BE2C (cell line): ENCODE measurements around the gene ANKRD11.
"Not testable (repeated sequence)": the region's sequence is repeated elsewhere in the genome, so short reads cannot be mapped to it uniquely, and the experiment has no call there.

ENCODE experiments used
- DNase-seq: peaks from one replicate; pipeline ENCODE4 v3.0.0-alpha.2; 2020
- H3K27me3 ChIP-seq: fragments of 250-450 bp; sonication (Bioruptor Pico); 2 replicates; pipeline ENCODE4 v1.5.1; 2020; ENCODE audit warnings: mild to moderate bottlenecking
- H3K36me3 ChIP-seq: fragments of 250-450 bp; sonication (Bioruptor Pico); 2 replicates; pipeline ENCODE4 v1.5.1; 2020; ENCODE audit warnings: mild to moderate bottlenecking
- H3K4me1 ChIP-seq: fragments of 250-450 bp; sonication (Bioruptor Pico); 2 replicates; pipeline ENCODE4 v1.5.1; 2020
- H3K4me3 ChIP-seq: 2 replicates; pipeline ENCODE4 v1.5.1; 2011; ENCODE audit warnings: low read depth, low read length
- H3K9me3 ChIP-seq: fragments of 250-450 bp; sonication (Bioruptor Pico); 2 replicates; pipeline ENCODE4 v1.5.1; 2020
- CTCF ChIP-seq: IDR thresholded peaks from 2 replicates; pipeline ENCODE4 v1.5.1; 2012; ENCODE audit warnings: mild to moderate bottlenecking, low read depth, low read length

ANKRD11 gene

DNA sequence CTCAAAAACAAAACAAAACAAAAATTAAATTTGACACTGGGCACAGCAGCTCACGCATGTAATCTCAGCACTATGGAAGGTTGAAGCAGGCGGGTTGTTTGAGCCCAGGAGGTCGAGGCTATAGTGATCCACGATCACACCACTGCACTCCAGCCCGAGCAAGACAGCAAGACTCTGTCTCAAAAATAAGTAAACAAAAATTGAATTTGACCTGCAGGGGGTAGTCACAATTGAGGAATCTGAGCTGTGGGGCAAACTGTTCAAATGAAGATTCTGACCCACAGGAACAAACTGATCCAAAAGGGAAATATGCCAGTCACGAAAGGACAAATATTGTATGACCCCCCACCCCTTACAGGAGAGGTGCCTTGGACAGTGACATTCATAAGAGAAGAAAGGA is 29.8 kb downstream of the ANKRD11 start:
- no peak for TF ChIP-seq CTCF
- no peak for DNase-seq
- Histone ChIP-seq H3K27me3 (no peaks in the 10 kb centered on the region), H3K9me3 (no peaks in the 10 kb centered on the region), H3K36me3 (peaks cover 7% of the 10 kb centered on the region; the same call in 1 of the 2 replicates), H3K4me1 (no peaks in the 10 kb centered on the region), H3K4me3 (no peak overlapping the region)

DNA sequence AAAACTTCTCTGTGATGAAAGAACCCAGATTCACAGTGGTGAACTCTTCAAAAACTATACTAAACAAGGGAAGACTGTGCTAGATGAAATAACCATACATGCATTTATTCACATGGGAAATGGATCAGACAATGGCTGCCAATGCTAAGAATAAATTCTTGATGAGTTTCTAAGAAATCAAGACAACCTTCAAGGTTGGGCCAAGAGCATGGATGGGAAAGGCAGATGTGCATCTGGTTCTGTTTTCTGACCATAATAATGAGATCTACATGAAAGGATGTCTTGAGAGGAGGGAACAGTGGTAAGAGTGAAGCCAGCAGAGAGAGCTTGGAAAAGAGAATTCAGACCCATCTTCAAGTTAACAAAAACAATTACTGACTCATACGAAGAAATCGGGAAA is 31.4 kb downstream of the ANKRD11 start:
- peaks cover under 1% of the 10 kb centered on the region; the same call in 1 of the 2 replicates for H3K4me1 ChIP-seq
- no peak overlapping the region for H3K4me3 ChIP-seq
- no peaks in the 10 kb centered on the region for H3K27me3 ChIP-seq
- H3K36me3 ChIP-seq: peaks cover 5% of the 10 kb centered on the region; the same call in 1 of the 2 replicates
- no peaks in the 10 kb centered on the region for H3K9me3 ChIP-seq
- DNase-seq: no peak
- no peak for TF ChIP-seq CTCF

- H3K36me3 ChIP-seq: peaks cover 2% of the 10 kb centered on the region; the same call in 1 of the 2 replicates
- DNase-seq: no peak
- no peaks in the 10 kb centered on the region for H3K27me3 ChIP-seq
- no peak overlapping the region for H3K4me3 ChIP-seq
- no peaks in the 10 kb centered on the region for H3K9me3 ChIP-seq
- peaks cover 3% of the 10 kb centered on the region; the same call in 1 of the 2 replicates for H3K4me1 ChIP-seq
- TF ChIP-seq CTCF: no peak
These were observed 31.8 kb downstream of the ANKRD11 start for GRCh38 chr16:89458551-89458950.

- no peak overlapping the region for H3K4me3 ChIP-seq
- H3K4me1 ChIP-seq: peaks cover 5% of the 10 kb centered on the region; the same call in 1 of the 2 replicates
- H3K9me3 ChIP-seq: no peaks in the 10 kb centered on the region
- no peaks in the 10 kb centered on the region for H3K27me3 ChIP-seq
- H3K36me3 ChIP-seq: peaks cover 2% of the 10 kb centered on the region; the same call in 1 of the 2 replicates
- no peak for TF ChIP-seq CTCF
- no peak for DNase-seq
These were observed 33.9 kb downstream of the ANKRD11 start for GRCh38 chr16:89456419-89456959.

GRCh38 chr16:89455692-89456091 is 34.7 kb downstream of the ANKRD11 start:
- no peak for TF ChIP-seq CTCF
- peaks cover 5% of the 10 kb centered on the region; the same call in 1 of the 2 replicates for H3K4me1 ChIP-seq
- H3K27me3 ChIP-seq: no peaks in the 10 kb centered on the region
- H3K4me3 ChIP-seq: no peak overlapping the region
- no peak for DNase-seq
- H3K9me3 ChIP-seq: no peaks in the 10 kb centered on the region
- H3K36me3 ChIP-seq: peaks cover 2% of the 10 kb centered on the region; the same call in 1 of the 2 replicates

- H3K4me1 ChIP-seq: peaks cover 5% of the 10 kb centered on the region; the same call in 1 of the 2 replicates
- H3K9me3 ChIP-seq: no peaks in the 10 kb centered on the region
- DNase-seq: no peak
- H3K4me3 ChIP-seq: no peak overlapping the region
- TF ChIP-seq CTCF: no peak
- no peaks in the 10 kb centered on the region for H3K27me3 ChIP-seq
- H3K36me3 ChIP-seq: no peaks in the 10 kb centered on the region; the same call in 1 of the 2 replicates
These were observed 35.2 kb downstream of the ANKRD11 start for GRCh38 chr16:89455178-89455577.

DNA sequence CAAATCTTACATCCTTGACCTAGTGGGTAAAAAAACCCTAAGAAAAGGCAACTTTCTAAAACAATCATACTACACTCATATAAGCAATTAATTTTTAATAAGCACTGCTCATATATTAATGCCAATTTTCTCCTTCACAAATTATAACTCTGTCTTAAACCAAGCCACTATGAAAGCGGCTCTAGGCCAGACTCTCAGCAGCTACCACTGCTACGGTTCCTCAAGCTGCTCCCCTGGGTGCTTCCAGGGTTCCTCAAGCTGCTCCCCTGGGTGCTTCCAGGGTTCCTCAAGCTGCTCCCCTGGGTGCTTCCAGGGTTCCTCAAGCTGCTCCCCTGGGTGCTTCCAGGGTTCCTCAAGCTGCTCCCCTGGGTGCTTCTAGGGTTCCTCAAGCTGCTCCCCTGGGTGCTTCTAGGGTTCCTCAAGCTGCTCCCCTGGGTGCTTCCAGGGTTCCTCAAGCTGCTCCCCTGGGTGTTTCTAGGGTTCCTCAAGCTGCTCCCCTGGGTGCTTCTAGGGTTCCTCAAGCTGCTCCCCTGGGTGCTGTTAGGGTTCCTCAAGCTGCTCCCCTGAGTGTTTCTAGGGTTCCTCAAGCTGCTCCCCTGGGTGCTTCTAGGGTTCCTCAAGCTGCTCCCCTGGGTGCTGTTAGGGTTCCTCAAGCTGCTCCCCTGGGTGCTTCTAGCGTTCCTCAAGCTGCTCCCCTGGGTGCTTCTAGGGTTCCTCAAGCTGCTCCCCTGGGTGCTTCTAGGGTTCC is 35.8 kb downstream of the ANKRD11 start:
- H3K4me3 ChIP-seq, H3K9me3 ChIP-seq, H3K27me3 ChIP-seq, H3K4me1 ChIP-seq, DNase-seq, H3K36me3 ChIP-seq: not testable (repeated sequence)
